HG03558 (cell line): Measurements from ENCODE around the gene FAM25A.
"Not testable (repeated sequence)": the region's sequence is repeated elsewhere in the genome, so short reads cannot be mapped to it uniquely, and the experiment has no call there.

Experiments
- ATAC-seq: cut with Tn5 transposase; IDR thresholded peaks from one replicate; pipeline ENCODE4 v1.9.1; 2021; ENCODE audit warnings: moderate number of reproducible peaks; ENCODE audit not compliant: unreplicated experiment; ENCODE audit errors: extremely low read depth

FAM25A gene

GRCh38 chr10:87008303-87008702, 11.8 kb upstream of the FAM25A start:
- not testable (repeated sequence) for ATAC-seq

- not testable (repeated sequence) for ATAC-seq
These were observed 10.9 kb upstream of the FAM25A start for GRCh38 chr10:87009134-87009696.

GRCh38 chr10:87013528-87013927, 6.6 kb upstream of the FAM25A start:
- not testable (repeated sequence) for ATAC-seq

- ATAC-seq: not testable (repeated sequence)
These were observed 4.9 kb upstream of the FAM25A start for GRCh38 chr10:87014986-87015716.

- not testable (repeated sequence) for ATAC-seq
These were observed 2.0 kb upstream of the FAM25A start for GRCh38 chr10:87018127-87018526.

- not testable (repeated sequence) for ATAC-seq
These were observed 1.0 kb upstream of the FAM25A start for GRCh38 chr10:87019066-87019465.

- not testable (repeated sequence) for ATAC-seq
These were observed 590 bp upstream of the FAM25A start for GRCh38 chr10:87019504-87019903.

GRCh38 chr10:87025285-87025958, 5.3 kb downstream of the FAM25A start:
- not testable (repeated sequence) for ATAC-seq

GRCh38 chr10:87026747-87027508, 6.8 kb downstream of the FAM25A start:
- not testable (repeated sequence) for ATAC-seq

- not testable (repeated sequence) for ATAC-seq
These were observed 10.3 kb downstream of the FAM25A start for GRCh38 chr10:87030419-87030818.

GRCh38 chr10:87030912-87031635, 11.0 kb downstream of the FAM25A start:
- ATAC-seq: no peak

- ATAC-seq: no peak
These were observed 16.5 kb downstream of the FAM25A start for GRCh38 chr10:87036623-87037022.

- no peak for ATAC-seq
These were observed 18.2 kb downstream of the FAM25A start for GRCh38 chr10:87038286-87038717.

- no peak for ATAC-seq
These were observed 18.7 kb downstream of the FAM25A start for GRCh38 chr10:87038786-87039185.

- not testable (repeated sequence) for ATAC-seq
These were observed 23.5 kb downstream of the FAM25A start for GRCh38 chr10:87043579-87043978.

GRCh38 chr10:87045434-87045938, 25.4 kb downstream of the FAM25A start:
- no peak for ATAC-seq

GRCh38 chr10:87053111-87053510, 33.0 kb downstream of the FAM25A start:
- no peak for ATAC-seq

GRCh38 chr10:87053577-87054181, 33.6 kb downstream of the FAM25A start:
- no peak for ATAC-seq
